DND-41 (cell line): ENCODE results near the gene FURIN.

Experiments
- ATAC-seq: fragments of 200-7000 bp; cut with Tn5 transposase; 3 replicates; pipeline ENCODE4 v1.9.1; 2021; ENCODE audit warnings: low read depth; ENCODE audit not compliant: insufficient read depth
- DNase-seq: peaks from one replicate; pipeline ENCODE4 v3.0.0-alpha.2; 2020
- H2AFZ ChIP-seq: 2 replicates; pipeline ENCODE4 v1.6.0; 2012; ENCODE audit warnings: low read depth, low read length
- H3K27ac ChIP-seq: 2 replicates; pipeline ENCODE4 v1.5.1; 2012; ENCODE audit warnings: low read length, inconsistent platforms
- H3K27me3 ChIP-seq: fragments of 200-600 bp; sonication (generic); 2 replicates; pipeline ENCODE4 v1.6.0; 2012; ENCODE audit warnings: low read length, mild to moderate bottlenecking, inconsistent platforms; ENCODE audit not compliant: insufficient read depth, poor library complexity
- H3K36me3 ChIP-seq: 2 replicates; pipeline ENCODE4 v1.5.1; 2012; ENCODE audit warnings: low read length, inconsistent platforms; ENCODE audit not compliant: insufficient read depth
- H3K4me1 ChIP-seq: 2 replicates; pipeline ENCODE4 v1.5.1; 2012; ENCODE audit warnings: mild to moderate bottlenecking, low read length; ENCODE audit not compliant: insufficient read depth
- H3K4me2 ChIP-seq: 2 replicates; pipeline ENCODE4 v1.6.0; 2012; ENCODE audit warnings: mild to moderate bottlenecking, moderate library complexity, low read length, inconsistent platforms; ENCODE audit not compliant: insufficient read depth
- H3K4me3 ChIP-seq, 2 experiments: fragments of 200-600 bp in 1 of 2; shearing (Covaris generic) in 1 of 2; 2 replicates each; pipeline ENCODE4 v1.5.1; 2012 to 2016; ENCODE audit warnings: inconsistent platforms in 2 of 2, low read length in 2 of 2, mild to moderate bottlenecking in 2 of 2, low read depth in 1 of 2, moderate library complexity in 1 of 2
- H3K79me2 ChIP-seq: 2 replicates; pipeline ENCODE4 v1.6.0; 2012; ENCODE audit warnings: low read length, inconsistent platforms; ENCODE audit not compliant: insufficient read depth
- H3K9ac ChIP-seq: 2 replicates; pipeline ENCODE4 v1.6.0; 2012; ENCODE audit warnings: low read depth, mild to moderate bottlenecking, inconsistent platforms, low read length, moderate library complexity
- H3K9me3 ChIP-seq: 2 replicates; pipeline ENCODE4 v1.5.1; 2012; ENCODE audit warnings: low read length, moderate library complexity, mild to moderate bottlenecking, inconsistent platforms; ENCODE audit not compliant: insufficient read depth, severe bottlenecking
- H4K20me1 ChIP-seq: 2 replicates; pipeline ENCODE4 v1.6.0; 2012; ENCODE audit warnings: low read length; ENCODE audit not compliant: insufficient read depth
- CTCF ChIP-seq: IDR thresholded peaks from 2 replicates; pipeline ENCODE4 v1.5.1; 2012; ENCODE audit warnings: borderline replicate concordance, low read length, moderate library complexity, mild to moderate bottlenecking; ENCODE audit not compliant: poor library complexity, severe bottlenecking; ENCODE audit errors: extremely low read depth
- EZH2 ChIP-seq: IDR thresholded peaks from 3 replicates; pipeline ENCODE4 v1.6.1; 2012; ENCODE audit warnings: borderline replicate concordance, low read depth, mild to moderate bottlenecking, moderate library complexity, low read length, inconsistent platforms; ENCODE audit not compliant: severe bottlenecking

Gene FURIN

GRCh38 chr15:90877315-90877714, 8.9 kb downstream of the FURIN start:
- no peak overlapping the region for H3K9ac ChIP-seq
- no peak overlapping the region for H3K4me2 ChIP-seq
- no peak overlapping the region for H3K4me3 ChIP-seq
- H3K27me3 ChIP-seq = no peaks in the 10 kb centered on the region
- H3K79me2 ChIP-seq = peaks cover 3% of the 10 kb centered on the region
- H2AFZ ChIP-seq = no peak overlapping the region
- H3K9me3 ChIP-seq = no peaks in the 10 kb centered on the region
- no peak for TF ChIP-seq CTCF
- no peak for TF ChIP-seq EZH2
- no peak overlapping the region for H3K27ac ChIP-seq
- H4K20me1 ChIP-seq = peaks cover 7% of the 10 kb centered on the region
- ATAC-seq (no peak), DNase-seq (no peak)
- H3K36me3 ChIP-seq = peaks cover 57% of the 10 kb centered on the region
- H3K4me1 ChIP-seq = peaks cover 10% of the 10 kb centered on the region

- Histone ChIP-seq H3K79me2 (0 out of 2 replicates have a peak, but pooled peaks cover 3% of the 10 kb centered on the region), H3K9me3 (no peaks in the 10 kb centered on the region), H3K27me3 (no peaks in the 10 kb centered on the region), H4K20me1 (peaks cover 3% of the 10 kb centered on the region; the same call in 1 of the 2 replicates), H2AFZ (no peak overlapping the region), H3K4me2 (no peak overlapping the region), H3K36me3 (peaks cover 57% of the 10 kb centered on the region), H3K4me1 (peaks cover 3% of the 10 kb centered on the region), H3K4me3 (no peak overlapping the region), H3K27ac (no peak overlapping the region), H3K9ac (no peak overlapping the region)
- TF ChIP-seq CTCF (no peak), EZH2 (no peak)
- DNase-seq (no peak), ATAC-seq (no peak)
Observed at GRCh38 chr15:90877996-90878395, 9.6 kb downstream of the FURIN start.

- H3K79me2 ChIP-seq = 0 out of 2 replicates have a peak, but pooled peaks cover 3% of the 10 kb centered on the region
- H3K4me3 ChIP-seq = no peak overlapping the region
- H3K27ac ChIP-seq = no peak overlapping the region
- DNase-seq = no peak
- no peak overlapping the region for H2AFZ ChIP-seq
- H3K4me2 ChIP-seq = no peak overlapping the region
- H3K9me3 ChIP-seq = no peaks in the 10 kb centered on the region
- no peak for ATAC-seq
- no peak for TF ChIP-seq EZH2
- no peak for TF ChIP-seq CTCF
- H3K4me1 ChIP-seq = no peaks in the 10 kb centered on the region
- no peaks in the 10 kb centered on the region for H3K27me3 ChIP-seq
- no peak overlapping the region for H3K9ac ChIP-seq
- peaks cover 3% of the 10 kb centered on the region; the same call in 1 of the 2 replicates for H4K20me1 ChIP-seq
- H3K36me3 ChIP-seq = peaks cover 57% of the 10 kb centered on the region
Observed at GRCh38 chr15:90878660-90879059, 10.3 kb downstream of the FURIN start.

GRCh38 chr15:90879730-90880366, 11.5 kb downstream of the FURIN start:
- H3K9ac ChIP-seq = no peak overlapping the region
- no peak overlapping the region for H3K4me2 ChIP-seq
- DNase-seq (no peak), ATAC-seq (no peak)
- H3K36me3 ChIP-seq = peaks cover 57% of the 10 kb centered on the region
- H3K79me2 ChIP-seq = no peaks in the 10 kb centered on the region
- H3K4me3 ChIP-seq = no peak overlapping the region
- H3K4me1 ChIP-seq = no peaks in the 10 kb centered on the region
- H2AFZ ChIP-seq = no peak overlapping the region
- no peaks in the 10 kb centered on the region for H3K27me3 ChIP-seq
- no peak overlapping the region for H3K27ac ChIP-seq
- TF ChIP-seq EZH2 (no peak), CTCF (no peak)
- H4K20me1 ChIP-seq = peaks cover 5% of the 10 kb centered on the region; the same call in 1 of the 2 replicates
- H3K9me3 ChIP-seq = no peaks in the 10 kb centered on the region
